ENCODE data around the gene MVB12A. TPM values are rescaled to one million over a fixed set of nuclear protein-coding genes. Genes with fewer than 3 reads are reported as not detected.

Gene MVB12A
- total RNA-seq, 4 donors from 2014 or later = 52.2 to 68.0 (median 64.1) TPM

- no peaks in the 10 kb centered on the region for H3K36me3 ChIP-seq
- no peaks in the 10 kb centered on the region for H3K27me3 ChIP-seq
- H3K4me3 ChIP-seq = no peak overlapping the region
- no peaks in the 10 kb centered on the region for H3K4me1 ChIP-seq
- H3K27ac ChIP-seq = no peak overlapping the region
- no peaks in the 10 kb centered on the region for H3K9me3 ChIP-seq
- no peak for TF ChIP-seq CTCF (IDR thresholded peaks at IDR 0.05)
- no peak for TF ChIP-seq POLR2A (IDR thresholded peaks at IDR 0.05)
- DNase-seq = no peak
Observed at GRCh38 chr19:17436094-17436873, 16.4 kb downstream of the MVB12A start.

GRCh38 chr19:17436874-17437267, 17.0 kb downstream of the MVB12A start:
- no peak overlapping the region for H3K4me3 ChIP-seq
- no peaks in the 10 kb centered on the region for H3K36me3 ChIP-seq
- no peaks in the 10 kb centered on the region for H3K27me3 ChIP-seq
- no peaks in the 10 kb centered on the region for H3K4me1 ChIP-seq
- H3K27ac ChIP-seq = no peak overlapping the region
- TF ChIP-seq CTCF (IDR thresholded peaks at IDR 0.05) (no peak), POLR2A (IDR thresholded peaks at IDR 0.05) (no peak)
- DNase-seq = no peak
- H3K9me3 ChIP-seq = no peaks in the 10 kb centered on the region

GRCh38 chr19:17441241-17442021, 21.6 kb downstream of the MVB12A start:
- no peaks in the 10 kb centered on the region for H3K4me1 ChIP-seq
- no peak for DNase-seq
- H3K27me3 ChIP-seq = no peaks in the 10 kb centered on the region
- no peak overlapping the region for H3K4me3 ChIP-seq
- TF ChIP-seq POLR2A (IDR thresholded peaks at IDR 0.05) (no peak), CTCF (IDR thresholded peaks at IDR 0.05) (peak in 4 of 6 experiments; percentile 21 to 40 (median 36))
- H3K36me3 ChIP-seq = no peaks in the 10 kb centered on the region
- H3K9me3 ChIP-seq = no peaks in the 10 kb centered on the region
- no peak overlapping the region for H3K27ac ChIP-seq

GRCh38 chr19:17445526-17446165, 25.8 kb downstream of the MVB12A start:
- H3K4me3 ChIP-seq = no peak overlapping the region
- TF ChIP-seq CTCF (IDR thresholded peaks at IDR 0.05) (no peak), POLR2A (IDR thresholded peaks at IDR 0.05) (no peak)
- no peaks in the 10 kb centered on the region for H3K9me3 ChIP-seq
- peaks cover 3 to 8% (median 5%) of the 10 kb centered on the region in 4 donors for H3K4me1 ChIP-seq
- H3K36me3 ChIP-seq = no peaks in the 10 kb centered on the region
- H3K27me3 ChIP-seq = peaks cover 0 to 4% of the 10 kb centered on the region in 2 donors
- no peak overlapping the region for H3K27ac ChIP-seq
- DNase-seq = no peak

GRCh38 chr19:17447704-17448130, 27.9 kb downstream of the MVB12A start:
- Histone ChIP-seq H3K36me3 (no peaks in the 10 kb centered on the region), H3K4me1 (peaks cover 3 to 8% (median 5%) of the 10 kb centered on the region in 4 donors), H3K4me3 (peak overlapping the region in 3 of 4 donors; percentile 41 to 57 (median 47)), H3K27ac (no peak overlapping the region), H3K27me3 (peaks cover 0 to 4% of the 10 kb centered on the region in 2 donors), H3K9me3 (no peaks in the 10 kb centered on the region)
- DNase-seq = no peak
- TF ChIP-seq POLR2A (IDR thresholded peaks at IDR 0.05) (no peak), CTCF (IDR thresholded peaks at IDR 0.05) (no peak)
